Right ventricle myocardium superior (tissue), 1 donor: Measurements from ENCODE around the gene BANF2. TPM values are rescaled to one million over a fixed set of nuclear protein-coding genes. Genes with fewer than 3 reads are reported as not detected.

Experiments
- ATAC-seq: fragments of 200-7000 bp; cut with Tn5 transposase; one replicate; pipeline ENCODE4 v1.9.1; 2020; ENCODE audit warnings: mild to moderate bottlenecking; ENCODE audit not compliant: poor library complexity
- DNase-seq: peaks from one replicate; pipeline ENCODE4 v3.0.0-alpha.2; 2020
- intact Hi-C: fragments of 100-400 bp; cut with DNase I; formaldehyde crosslinking; loops from one replicate; pipeline ENCODE4 v1.11.2; 2022
- total RNA-seq: library from RNA; stranded (reverse); fragmentation: NEBNext Ultra II Directional; extraction: Animal tissue kit (Norgen Biotek cat#: 25700); gene quantifications from one replicate; pipeline ENCODE4 v1.2.1, GENCODE V29; 2021
- donor health status: DM: no; HTN: yes; CAD: no; lungs with severe emphysema.

The BANF2 gene
- total RNA-seq, 1 donor from 2014 or later = not detected

GRCh38 chr20:17722493-17723300 lies 22.9 kb downstream of the BANF2 start:
- DNase-seq = no peak
- ATAC-seq = no peak
- intact Hi-C loops = no loop called here

- intact Hi-C loops = no loop called here
- no peak for DNase-seq
- ATAC-seq = no peak
Observed at GRCh38 chr20:17723301-17723691, 23.5 kb downstream of the BANF2 start.

GRCh38 chr20:17725094-17725835 lies 25.5 kb downstream of the BANF2 start:
- ATAC-seq (no peak), DNase-seq (peak; percentile 52)
- intact Hi-C loops = no loop called here

GRCh38 chr20:17726902-17727301 lies 27.1 kb downstream of the BANF2 start:
- ATAC-seq (peak; percentile 43), DNase-seq (no peak)
- intact Hi-C loops = no loop called here

- DNase-seq (no peak), ATAC-seq (no peak)
- intact Hi-C loops = no loop called here
Observed at GRCh38 chr20:17727351-17727750, 27.6 kb downstream of the BANF2 start.

- ATAC-seq (no peak), DNase-seq (no peak)
- intact Hi-C loops = no loop called here
Observed at GRCh38 chr20:17728074-17728473, 28.3 kb downstream of the BANF2 start.

- intact Hi-C loops = no loop called here
- ATAC-seq (no peak), DNase-seq (no peak)
Observed at GRCh38 chr20:17730071-17730470, 30.3 kb downstream of the BANF2 start.

- intact Hi-C loops = no loop called here
- DNase-seq = no peak
- ATAC-seq = no peak
Observed at GRCh38 chr20:17731233-17731632, 31.5 kb downstream of the BANF2 start.

GRCh38 chr20:17732907-17733521 lies 33.2 kb downstream of the BANF2 start:
- intact Hi-C loops = no loop called here

GRCh38 chr20:17733767-17734304 lies 34.1 kb downstream of the BANF2 start:
- ATAC-seq (no peak), DNase-seq (no peak)
- intact Hi-C loops = no loop called here

More at GRCh38 chr20:17732907-17733521, 33.2 kb downstream of the BANF2 start:
- DNase-seq (no peak), ATAC-seq (no peak)

GRCh38 chr20:17734374-17734773 lies 34.6 kb downstream of the BANF2 start:
- ATAC-seq (no peak), DNase-seq (no peak)
- intact Hi-C loops = no loop called here

- DNase-seq = no peak
- ATAC-seq = no peak
- intact Hi-C loops = no loop called here
Observed at GRCh38 chr20:17735206-17735804, 35.5 kb downstream of the BANF2 start.

GRCh38 chr20:17735959-17736621 lies 36.3 kb downstream of the BANF2 start:
- intact Hi-C loops = no loop called here
- ATAC-seq (no peak), DNase-seq (no peak)

- DNase-seq = no peak
- no peak for ATAC-seq
- intact Hi-C loops = no loop called here
Observed at GRCh38 chr20:17738154-17738553, 38.4 kb downstream of the BANF2 start.

- DNase-seq = no peak
- no peak for ATAC-seq
- intact Hi-C loops = no loop called here
Observed at GRCh38 chr20:17741220-17741619, 41.5 kb downstream of the BANF2 start.

GRCh38 chr20:17742731-17743130 lies 43.0 kb downstream of the BANF2 start:
- no peak for DNase-seq
- no peak for ATAC-seq
- intact Hi-C loops = no loop called here

GRCh38 chr20:17743677-17744076 lies 43.9 kb downstream of the BANF2 start:
- no peak for DNase-seq
- intact Hi-C loops = no loop called here
- ATAC-seq = no peak

- DNase-seq (no peak), ATAC-seq (no peak)
- intact Hi-C loops = no loop called here
Observed at GRCh38 chr20:17747431-17747846, 47.7 kb downstream of the BANF2 start.

GRCh38 chr20:17748279-17748678 lies 48.5 kb downstream of the BANF2 start:
- DNase-seq = no peak
- intact Hi-C loops = no loop called here
- ATAC-seq = no peak
